HUES48 (cell line): ENCODE measurements around the gene GOLGA6L10.
"Not testable (repeated sequence)": the region's sequence is repeated elsewhere in the genome, so short reads cannot be mapped to it uniquely, and the experiment has no call there.

ENCODE experiments used
- H3K27ac ChIP-seq: one replicate; pipeline ENCODE4 v1.7.0; 2013; ENCODE audit warnings: low read depth, low read length, inconsistent platforms
- H3K27me3 ChIP-seq: 2 replicates; pipeline ENCODE4 v1.6.1; 2013; ENCODE audit warnings: mild to moderate bottlenecking, low read length; ENCODE audit not compliant: control insufficient read depth, insufficient read depth
- H3K36me3 ChIP-seq: 2 replicates; pipeline ENCODE4 v1.6.1; 2013; ENCODE audit warnings: low read length; ENCODE audit not compliant: control insufficient read depth, insufficient read depth
- H3K4me1 ChIP-seq: 2 replicates; pipeline ENCODE4 v1.6.1; 2013; ENCODE audit warnings: mild to moderate bottlenecking, low read length; ENCODE audit not compliant: control insufficient read depth, insufficient read depth
- H3K4me3 ChIP-seq: 2 replicates; pipeline ENCODE4 v1.5.1; 2013; ENCODE audit warnings: mild to moderate bottlenecking, low read depth, low read length
- H3K9ac ChIP-seq: 2 replicates; pipeline ENCODE4 v1.6.1; 2013; ENCODE audit warnings: mild to moderate bottlenecking, low read depth, low read length, moderate library complexity
- H3K9me3 ChIP-seq: 2 replicates; pipeline ENCODE4 v1.6.1; 2013; ENCODE audit warnings: low read length; ENCODE audit not compliant: control insufficient read depth, insufficient read depth

Gene GOLGA6L10

GRCh38 chr15:82306791-82307713 is 42.2 kb downstream of the GOLGA6L10 start:
- no peaks in the 10 kb centered on the region for H3K9me3 ChIP-seq
- no peak overlapping the region for H3K27ac ChIP-seq
- H3K9ac ChIP-seq = no peak overlapping the region
- H3K4me3 ChIP-seq = no peak overlapping the region
- H3K4me1 ChIP-seq = no peaks in the 10 kb centered on the region
- no peaks in the 10 kb centered on the region for H3K36me3 ChIP-seq
- no peaks in the 10 kb centered on the region for H3K27me3 ChIP-seq

- Histone ChIP-seq H3K9me3 (no peaks in the 10 kb centered on the region), H3K27ac (no peak overlapping the region), H3K36me3 (no peaks in the 10 kb centered on the region), H3K4me3 (no peak overlapping the region), H3K27me3 (no peaks in the 10 kb centered on the region), H3K9ac (no peak overlapping the region), H3K4me1 (no peaks in the 10 kb centered on the region)
These were observed 43.6 kb downstream of the GOLGA6L10 start for GRCh38 chr15:82305621-82306048.

- no peak overlapping the region for H3K4me3 ChIP-seq
These were observed 44.5 kb downstream of the GOLGA6L10 start for GRCh38 chr15:82304778-82305090.

GRCh38 chr15:82303956-82304777 is 45.1 kb downstream of the GOLGA6L10 start:
- no peaks in the 10 kb centered on the region for H3K9me3 ChIP-seq
- H3K9ac ChIP-seq = no peak overlapping the region
- H3K27ac ChIP-seq = no peak overlapping the region
- H3K4me3 ChIP-seq = no peak overlapping the region
- H3K4me1 ChIP-seq = no peaks in the 10 kb centered on the region
- no peaks in the 10 kb centered on the region for H3K27me3 ChIP-seq
- no peaks in the 10 kb centered on the region for H3K36me3 ChIP-seq

More at GRCh38 chr15:82304778-82305090, 44.5 kb downstream of the GOLGA6L10 start:
- Histone ChIP-seq H3K4me1 (no peaks in the 10 kb centered on the region), H3K27ac (no peak overlapping the region), H3K9me3 (no peaks in the 10 kb centered on the region), H3K27me3 (no peaks in the 10 kb centered on the region), H3K36me3 (no peaks in the 10 kb centered on the region), H3K9ac (no peak overlapping the region)

GRCh38 chr15:82301296-82302016 is 47.8 kb downstream of the GOLGA6L10 start:
- H3K27ac ChIP-seq = no peak overlapping the region
- no peaks in the 10 kb centered on the region for H3K4me1 ChIP-seq
- H3K36me3 ChIP-seq = no peaks in the 10 kb centered on the region
- no peaks in the 10 kb centered on the region for H3K27me3 ChIP-seq
- no peak overlapping the region for H3K4me3 ChIP-seq
- H3K9ac ChIP-seq = no peak overlapping the region
- H3K9me3 ChIP-seq = no peaks in the 10 kb centered on the region

GRCh38 chr15:82300883-82301282 is 48.4 kb downstream of the GOLGA6L10 start:
- Histone ChIP-seq H3K27ac (no peak overlapping the region), H3K27me3 (no peaks in the 10 kb centered on the region), H3K9ac (no peak overlapping the region), H3K4me1 (no peaks in the 10 kb centered on the region), H3K4me3 (no peak overlapping the region), H3K36me3 (no peaks in the 10 kb centered on the region), H3K9me3 (no peaks in the 10 kb centered on the region)

- H3K9ac ChIP-seq, H3K36me3 ChIP-seq, H3K4me1 ChIP-seq, H3K27me3 ChIP-seq, H3K27ac ChIP-seq, H3K4me3 ChIP-seq, H3K9me3 ChIP-seq: not testable (repeated sequence)
These were observed 48.9 kb downstream of the GOLGA6L10 start for GRCh38 chr15:82300326-82300725.

GRCh38 chr15:82299511-82299914 is 49.8 kb downstream of the GOLGA6L10 start:
- not testable (repeated sequence) for H3K4me3 ChIP-seq, H3K36me3 ChIP-seq, H3K4me1 ChIP-seq, H3K27ac ChIP-seq, H3K27me3 ChIP-seq, H3K9ac ChIP-seq, H3K9me3 ChIP-seq

GRCh38 chr15:82298520-82298919 is 50.8 kb downstream of the GOLGA6L10 start:
- H3K9ac ChIP-seq = no peak overlapping the region
- peaks cover 6% of the 10 kb centered on the region; the same call in 1 of the 2 replicates for H3K4me1 ChIP-seq
- no peaks in the 10 kb centered on the region for H3K27me3 ChIP-seq
- H3K9me3 ChIP-seq = no peaks in the 10 kb centered on the region
- H3K27ac ChIP-seq = no peak overlapping the region
- no peak overlapping the region for H3K4me3 ChIP-seq
- no peaks in the 10 kb centered on the region for H3K36me3 ChIP-seq

- Histone ChIP-seq H3K27me3 (no peaks in the 10 kb centered on the region), H3K27ac (no peak overlapping the region), H3K9ac (no peak overlapping the region), H3K36me3 (no peaks in the 10 kb centered on the region), H3K4me3 (no peak overlapping the region), H3K4me1 (peaks cover 6% of the 10 kb centered on the region; the same call in 1 of the 2 replicates), H3K9me3 (no peaks in the 10 kb centered on the region)
These were observed 51.2 kb downstream of the GOLGA6L10 start for GRCh38 chr15:82298032-82298431.
